ENCODE results near the gene CBARP.
"Not testable (repeated sequence)": the region's sequence is repeated elsewhere in the genome, so short reads cannot be mapped to it uniquely, and the experiment has no call there.

The CBARP gene

DNA sequence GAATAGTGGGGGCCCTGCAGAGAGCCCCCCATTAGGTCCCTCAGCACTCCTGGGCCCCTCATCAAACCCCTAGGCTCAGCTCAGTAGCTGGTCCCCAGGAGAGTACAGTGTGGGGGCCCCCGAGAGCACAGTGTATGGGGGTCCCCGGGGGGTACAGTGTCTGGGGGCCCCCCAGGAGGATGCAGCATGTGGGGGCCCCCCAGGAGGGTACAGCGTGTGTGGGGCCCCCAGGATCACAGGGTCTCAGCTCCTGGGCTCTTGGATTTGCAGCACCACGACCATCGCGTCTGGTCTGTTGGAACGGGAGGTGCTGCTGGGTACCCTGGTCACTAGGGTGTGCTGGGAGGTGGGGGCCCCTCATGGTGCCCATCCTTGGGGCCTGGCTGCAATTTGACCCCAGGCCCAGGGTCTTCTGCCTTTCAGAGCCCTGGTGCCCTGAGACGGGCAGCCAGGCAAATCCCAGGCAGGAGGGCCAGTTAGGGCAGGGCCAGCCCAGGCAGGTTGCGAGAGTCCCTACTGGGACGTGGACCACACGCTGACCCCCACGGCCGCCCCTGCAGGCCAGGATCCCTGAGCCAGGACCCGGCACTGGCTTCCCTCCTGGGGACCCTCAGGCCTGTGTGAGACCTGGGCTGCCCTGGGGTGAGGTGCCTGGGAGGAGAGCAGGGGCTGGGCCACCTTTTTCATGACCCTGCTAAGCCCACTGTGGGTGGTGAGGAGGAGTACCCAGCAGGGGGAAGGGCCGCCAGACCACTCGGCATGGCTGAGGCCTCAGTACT, 13.6 kb downstream of the CBARP start:
- DNase-seq, result no peak

GRCh38 chr19:1223018-1223855, 14.6 kb downstream of the CBARP start:
- no peak for DNase-seq

DNA sequence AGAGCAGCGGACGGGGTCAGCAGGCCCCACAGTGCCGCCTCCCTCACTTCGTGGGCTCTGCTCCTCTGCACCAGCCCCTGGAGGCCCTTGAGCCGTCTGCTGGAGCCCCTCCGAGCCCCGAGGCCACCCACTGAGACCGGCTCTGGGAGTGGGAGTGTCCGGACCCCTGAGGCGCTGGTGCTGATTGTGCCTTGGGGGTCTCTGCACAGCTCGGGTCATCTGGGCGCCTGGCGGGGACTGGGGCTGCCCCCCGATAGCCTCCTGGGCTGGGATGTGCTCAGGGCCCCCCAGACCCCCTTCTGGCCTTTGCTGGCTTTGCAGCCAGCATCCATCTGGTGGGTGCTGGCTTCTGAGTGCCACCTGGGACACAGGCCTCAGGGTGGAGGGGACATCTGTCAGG, 15.4 kb downstream of the CBARP start:
- no peak for DNase-seq

DNA sequence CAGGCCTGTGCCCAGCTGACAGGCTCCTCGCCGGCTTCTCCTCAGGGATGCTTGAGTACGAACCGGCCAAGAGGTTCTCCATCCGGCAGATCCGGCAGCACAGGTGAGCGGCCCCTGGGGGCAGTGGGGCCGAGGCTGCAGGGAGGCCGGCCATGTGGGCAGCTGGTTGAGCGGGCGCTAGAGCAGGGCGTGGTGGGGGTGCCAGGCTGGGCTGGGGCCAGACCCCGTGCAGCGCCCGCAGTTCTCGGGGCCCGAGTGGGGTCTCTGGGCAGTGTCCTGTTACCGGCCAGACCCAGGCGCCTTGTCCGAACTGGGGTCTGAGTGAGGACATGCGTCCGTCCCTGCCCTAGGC, 15.9 kb downstream of the CBARP start:
- DNase-seq, result no peak

DNA sequence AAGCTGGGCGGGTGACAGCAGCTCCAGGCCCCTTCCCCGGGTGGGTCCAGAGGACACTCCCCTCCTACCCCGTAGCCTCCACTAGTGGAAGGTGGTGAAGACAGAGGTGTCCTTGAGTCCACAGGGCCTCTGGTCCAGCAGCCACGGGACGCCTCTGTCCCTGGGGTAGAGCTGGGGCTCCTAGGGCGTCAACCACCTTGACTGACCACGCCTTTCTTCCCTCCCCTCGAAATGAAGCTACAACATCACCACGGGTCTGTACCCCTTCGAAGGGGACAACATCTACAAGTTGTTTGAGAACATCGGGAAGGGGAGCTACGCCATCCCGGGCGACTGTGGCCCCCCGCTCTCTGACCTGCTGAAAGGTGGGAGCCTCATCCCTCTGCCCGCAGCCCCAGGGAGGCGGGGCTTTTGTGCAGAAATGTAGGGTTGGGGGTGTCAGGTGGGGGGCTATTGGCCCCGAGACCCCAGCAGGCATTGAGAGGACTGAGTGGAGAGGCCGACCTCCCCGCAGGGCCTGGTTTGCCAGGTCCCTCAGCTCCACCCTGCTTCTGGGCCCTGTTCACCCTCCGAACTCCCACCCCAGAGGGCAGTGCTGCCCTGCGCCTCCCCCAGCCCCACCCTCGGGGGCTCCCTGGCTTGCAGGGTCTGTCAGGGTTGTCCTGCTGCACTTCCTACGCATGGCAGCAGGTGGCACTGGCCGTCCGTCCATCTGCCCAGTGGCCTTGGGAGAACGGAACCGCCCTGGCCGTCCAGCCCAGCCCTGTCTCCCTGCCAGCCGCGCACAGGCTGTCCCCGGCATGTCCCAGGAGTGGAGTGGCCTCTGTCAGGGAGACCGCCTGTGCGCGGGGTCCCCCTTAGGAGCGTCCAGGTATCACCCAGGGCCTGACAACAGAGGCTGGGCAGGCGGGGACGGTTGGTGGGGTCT, 16.6 kb downstream of the CBARP start:
- DNase-seq, result no peak

- no peak for DNase-seq
Measured at GRCh38 chr19:1220477-1220930, 17.3 kb downstream of the CBARP start.

GRCh38 chr19:1219786-1220476, 17.9 kb downstream of the CBARP start:
- no peak for DNase-seq

DNA sequence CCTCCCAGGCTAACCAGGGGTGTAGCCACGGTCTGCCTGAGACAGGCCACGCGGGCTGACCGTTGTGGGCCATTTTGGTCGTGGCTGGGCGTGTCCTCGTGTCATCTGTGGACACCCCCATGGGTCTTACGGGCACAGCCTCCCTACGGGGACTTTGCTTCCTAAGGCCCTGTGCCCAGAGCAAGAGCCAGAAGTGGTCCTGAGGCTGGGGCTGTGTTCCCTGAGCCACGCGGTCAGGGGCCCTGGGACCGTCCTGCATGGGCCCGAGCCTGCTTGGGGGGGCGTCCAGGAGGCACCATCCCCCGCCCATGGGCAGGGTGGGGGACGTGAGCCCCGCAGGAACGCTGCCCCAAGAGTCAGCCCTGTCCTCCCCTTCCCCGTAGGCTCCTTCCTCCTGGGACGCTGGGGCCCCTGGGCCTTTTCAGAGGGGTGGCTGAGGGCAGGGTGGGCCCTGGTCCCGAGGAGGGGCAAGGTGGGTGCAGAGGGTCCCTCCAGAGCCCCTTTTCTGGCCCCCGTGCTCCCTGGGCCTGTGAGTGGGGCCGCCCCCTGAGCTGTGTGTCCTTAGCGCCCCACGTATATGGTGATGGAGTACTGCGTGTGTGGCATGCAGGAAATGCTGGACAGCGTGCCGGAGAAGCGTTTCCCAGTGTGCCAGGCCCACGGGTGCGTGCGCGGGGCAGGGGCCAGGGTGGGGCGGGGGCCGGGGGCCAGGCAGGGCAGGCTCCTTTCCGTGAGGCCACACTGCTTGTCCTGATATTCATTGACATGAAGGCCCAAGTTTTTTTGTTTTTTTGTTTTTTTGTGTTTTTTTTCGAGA, 18.8 kb downstream of the CBARP start:
- DNase-seq, result no peak

GRCh38 chr19:1217366-1217765, 20.4 kb downstream of the CBARP start:
- no peak for DNase-seq

- DNase-seq, result no peak
Measured at GRCh38 chr19:1216756-1217155, 21.0 kb downstream of the CBARP start.

DNA sequence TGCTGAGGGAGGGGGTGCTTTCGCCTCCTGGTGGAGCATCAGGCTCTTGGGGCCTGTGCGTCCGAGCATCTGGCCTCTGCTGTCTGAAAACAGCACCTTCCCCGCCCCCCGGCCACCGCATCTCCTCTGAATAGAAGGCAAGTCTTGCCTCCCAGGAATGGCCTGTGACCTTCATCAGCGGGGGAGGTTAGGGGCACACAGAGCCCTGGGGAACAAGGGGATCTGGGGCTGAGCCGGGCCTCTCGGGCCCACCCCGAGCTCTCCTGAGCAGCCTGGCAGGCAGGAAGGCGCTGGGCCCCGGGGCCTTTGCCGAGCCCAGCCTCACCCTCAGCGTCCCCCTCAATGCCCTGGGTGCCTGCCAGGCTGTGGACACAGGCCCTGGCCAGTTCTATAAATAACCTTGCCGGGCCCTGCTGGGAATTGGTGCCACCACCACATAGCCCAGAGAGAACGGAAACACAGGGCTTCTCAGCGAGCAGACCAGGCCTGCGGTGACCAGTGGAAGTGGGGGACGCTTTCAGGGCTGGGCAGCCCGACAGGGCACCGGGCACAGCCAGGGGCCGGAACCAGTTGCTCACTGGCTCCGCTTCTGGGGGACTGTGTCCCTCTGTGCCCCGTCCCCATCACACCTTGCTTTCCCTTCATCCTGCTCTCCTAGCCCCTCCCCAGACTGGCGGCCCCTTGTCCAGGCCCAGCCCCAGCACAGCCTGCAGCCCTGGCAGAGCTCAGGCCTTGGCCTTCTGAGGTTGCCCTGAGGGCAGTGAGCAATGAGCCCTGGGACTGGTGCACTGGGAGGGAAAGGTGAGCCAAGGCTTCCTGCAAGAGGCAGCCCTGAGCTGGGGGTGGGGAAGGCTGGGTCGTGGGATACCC, 22.7 kb downstream of the CBARP start:
- no peak for DNase-seq

DNA sequence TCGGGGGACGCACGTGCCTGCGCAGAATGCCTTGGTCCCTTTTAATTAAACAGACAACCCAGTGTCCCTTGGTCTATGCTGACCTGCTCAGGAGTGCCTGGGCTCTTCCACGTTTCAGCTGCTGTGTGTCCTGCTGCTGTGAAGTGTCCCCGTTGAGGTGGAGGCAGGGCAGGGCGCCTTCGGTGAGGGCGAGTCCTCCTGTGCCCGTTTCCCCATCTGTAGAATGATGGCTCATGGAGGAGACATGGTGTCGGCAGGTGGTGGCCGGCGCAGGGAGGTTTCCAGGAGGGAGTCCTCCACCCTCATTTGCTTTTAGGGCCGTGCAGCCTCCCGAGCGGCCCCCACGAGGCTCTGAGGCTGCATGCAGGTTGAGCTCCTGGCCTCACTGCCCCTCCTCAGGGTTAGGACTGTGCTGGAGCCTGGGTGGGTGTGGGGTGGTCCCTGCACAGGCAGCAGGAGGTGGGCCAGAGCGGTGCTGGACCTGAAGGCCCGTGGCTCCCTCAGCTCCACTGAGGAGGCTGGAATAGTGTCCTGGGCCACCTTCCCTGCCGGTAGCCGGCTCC, 23.4 kb downstream of the CBARP start:
- DNase-seq, result no peak

- DNase-seq, result peak; percentile 69
Measured at GRCh38 chr19:1213391-1214286, 24.2 kb downstream of the CBARP start.

DNA sequence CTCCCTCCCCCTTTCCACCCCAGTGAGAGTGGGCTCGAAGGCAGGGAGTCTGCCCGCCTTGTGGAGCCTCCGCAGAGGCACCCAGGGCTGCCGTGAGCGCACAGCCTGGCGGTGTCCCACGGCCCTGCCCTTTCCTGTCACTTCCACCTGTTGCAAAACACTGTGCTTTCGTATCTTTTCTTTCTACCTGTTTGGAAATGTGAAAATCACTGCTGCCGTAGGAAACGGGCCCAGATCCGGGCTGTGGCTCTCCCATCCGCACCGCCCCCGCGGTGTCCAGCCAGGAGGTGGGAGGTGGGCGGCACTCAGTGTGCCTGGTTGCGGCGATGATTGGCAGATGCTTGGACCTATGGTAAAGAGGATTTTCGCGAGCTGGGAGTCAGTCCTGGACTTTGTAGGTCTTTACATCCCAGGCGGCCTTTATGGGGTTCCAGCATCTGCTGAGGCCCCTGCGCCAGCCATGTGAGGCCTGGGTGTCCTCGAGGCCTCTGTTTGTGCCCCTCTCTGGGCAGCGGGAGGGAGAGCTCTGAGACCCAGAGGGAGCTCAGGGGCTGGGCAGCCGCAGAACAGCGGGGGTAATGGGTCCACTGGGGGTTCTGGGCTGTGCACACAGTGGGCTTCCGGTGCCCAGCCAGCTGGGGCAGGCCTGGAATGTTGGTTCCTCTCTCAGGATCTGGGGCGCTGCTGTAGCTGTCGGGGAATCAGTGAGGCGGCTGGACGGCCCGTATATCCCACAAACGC, 26.1 kb downstream of the CBARP start:
- DNase-seq, result no peak

- no peak for DNase-seq
Measured at GRCh38 chr19:1210227-1210538, 27.6 kb downstream of the CBARP start.

DNA sequence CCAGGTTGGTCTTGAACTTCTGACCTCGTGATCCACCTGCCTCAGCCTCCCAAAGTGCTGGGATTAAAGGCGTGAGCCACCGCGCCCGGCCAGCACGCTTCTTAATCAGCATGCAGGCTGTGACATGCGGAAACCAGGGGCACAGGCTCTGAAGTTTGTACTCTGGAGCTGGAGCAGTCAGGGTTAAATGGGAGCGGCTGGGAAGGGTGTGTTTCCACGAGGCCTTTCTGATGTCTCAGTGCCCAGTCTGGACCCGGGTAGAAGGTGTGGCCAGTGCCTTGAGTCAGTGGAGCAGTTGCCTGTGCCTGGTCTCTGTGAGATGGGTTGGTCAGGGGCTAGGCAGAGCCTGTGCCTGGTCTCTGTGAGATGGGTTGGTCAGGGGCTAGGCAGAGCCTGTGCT, 29.0 kb downstream of the CBARP start:
- DNase-seq, result not testable (repeated sequence)

GRCh38 chr19:1206864-1207450, 30.8 kb downstream of the CBARP start:
- DNase-seq, result peak; percentile 37
